Subcutaneous adipose tissue (tissue), 4 donors: Measurements from ENCODE around the gene CPB2. TPM values are rescaled to one million over a fixed set of nuclear protein-coding genes. Genes with fewer than 3 reads are reported as not detected.

ENCODE experiments used
- total RNA-seq, 4 donors: library from RNA; depleted of rRNA; stranded (reverse); fragments of >200 nt; gene quantifications; one replicate each; pipeline ENCODE4 v1.1.0, GENCODE V29; 2016
- TF ChIP-seq, protein P1 (sequence below): fragments of 450-650 bp; IDR thresholded peaks from one replicate; pipeline ENCODE4 v1.5.1; 2016; ENCODE audit warnings: low read depth, mild to moderate bottlenecking, control low read depth, antibody characterized with exemption, moderate library complexity

Gene CPB2
- total RNA-seq, 4 donors from 2014 or later: 0.34 TPM; not detected in 3

- TF ChIP-seq, protein P1, sequence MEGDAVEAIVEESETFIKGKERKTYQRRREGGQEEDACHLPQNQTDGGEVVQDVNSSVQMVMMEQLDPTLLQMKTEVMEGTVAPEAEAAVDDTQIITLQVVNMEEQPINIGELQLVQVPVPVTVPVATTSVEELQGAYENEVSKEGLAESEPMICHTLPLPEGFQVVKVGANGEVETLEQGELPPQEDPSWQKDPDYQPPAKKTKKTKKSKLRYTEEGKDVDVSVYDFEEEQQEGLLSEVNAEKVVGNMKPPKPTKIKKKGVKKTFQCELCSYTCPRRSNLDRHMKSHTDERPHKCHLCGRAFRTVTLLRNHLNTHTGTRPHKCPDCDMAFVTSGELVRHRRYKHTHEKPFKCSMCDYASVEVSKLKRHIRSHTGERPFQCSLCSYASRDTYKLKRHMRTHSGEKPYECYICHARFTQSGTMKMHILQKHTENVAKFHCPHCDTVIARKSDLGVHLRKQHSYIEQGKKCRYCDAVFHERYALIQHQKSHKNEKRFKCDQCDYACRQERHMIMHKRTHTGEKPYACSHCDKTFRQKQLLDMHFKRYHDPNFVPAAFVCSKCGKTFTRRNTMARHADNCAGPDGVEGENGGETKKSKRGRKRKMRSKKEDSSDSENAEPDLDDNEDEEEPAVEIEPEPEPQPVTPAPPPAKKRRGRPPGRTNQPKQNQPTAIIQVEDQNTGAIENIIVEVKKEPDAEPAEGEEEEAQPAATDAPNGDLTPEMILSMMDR: no peak
Observed at GRCh38 chr13:46134961-46135522, 30.2 kb upstream of the CPB2 start.

- TF ChIP-seq, protein P1: no peak
Observed at GRCh38 chr13:46134494-46134893, 29.7 kb upstream of the CPB2 start.

GRCh38 chr13:46132109-46132508, 27.3 kb upstream of the CPB2 start:
- TF ChIP-seq, protein P1: no peak

DNA sequence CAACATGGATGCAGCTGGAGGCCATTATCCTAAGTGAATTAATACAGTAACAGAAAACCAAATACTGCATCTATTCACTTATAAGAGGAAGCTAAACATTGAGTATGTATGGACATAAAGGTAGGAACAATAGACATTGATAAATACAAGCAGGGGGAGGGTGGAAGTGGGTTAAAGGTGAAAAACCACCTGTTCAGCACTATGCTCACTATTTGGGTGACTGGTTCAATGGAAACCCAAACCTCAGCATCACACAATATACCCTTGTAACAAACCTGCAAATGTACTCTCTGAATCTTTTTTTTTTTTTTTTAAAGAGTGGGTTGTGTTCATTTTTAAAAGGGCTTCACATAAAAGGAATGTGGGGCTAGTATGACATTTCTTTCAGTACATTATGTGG, 26.9 kb upstream of the CPB2 start:
- TF ChIP-seq, protein P1: no peak

GRCh38 chr13:46129955-46130618, 25.3 kb upstream of the CPB2 start:
- TF ChIP-seq, protein P1: no peak

- TF ChIP-seq, protein P1: no peak
Observed at GRCh38 chr13:46129124-46129523, 24.3 kb upstream of the CPB2 start.

DNA sequence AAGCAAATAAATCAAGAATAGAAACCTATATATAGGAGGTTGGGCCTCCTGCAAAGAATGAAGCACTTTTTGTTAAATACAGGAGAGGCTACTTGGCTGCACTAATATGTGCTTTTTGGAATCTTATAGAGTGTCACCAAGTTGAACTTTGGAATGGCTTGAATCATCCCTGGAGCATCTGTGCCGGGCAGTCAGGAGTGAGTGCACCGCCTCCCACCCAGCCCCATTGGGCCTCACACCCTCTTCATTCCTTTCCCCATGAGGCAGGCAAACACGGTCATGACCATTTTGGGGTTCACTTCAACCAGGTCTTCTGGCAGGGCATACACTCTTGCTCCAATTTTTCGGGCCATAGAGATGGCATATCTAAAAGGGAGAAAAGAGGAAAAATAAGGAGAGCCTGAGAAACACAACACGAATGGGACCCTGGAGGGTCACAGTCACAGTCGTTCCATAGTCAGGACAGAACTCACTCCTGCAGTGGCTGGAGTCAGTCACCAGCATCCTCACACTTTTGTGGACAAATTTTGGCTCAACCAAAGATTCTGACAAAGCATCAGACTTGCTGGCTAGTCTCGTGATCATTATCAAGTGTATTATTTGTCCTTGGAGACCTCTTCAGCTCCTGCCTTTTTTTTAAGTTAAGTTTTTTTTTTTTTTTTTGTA, 22.7 kb upstream of the CPB2 start:
- TF ChIP-seq, protein P1: no peak
